ENCODE data around the gene CDKN2AIP. TPM values are rescaled to one million over a fixed set of nuclear protein-coding genes. Genes with fewer than 3 reads are reported as not detected.

Gene CDKN2AIP
- polyA plus RNA-seq (ENCODE audit: insufficient read length in 4 of 4) = 10 to 100 TPM; 22.6 to 44.2 (median 35.1) TPM

GRCh38 chr4:183444214-183445096 lies at the start of gene CDKN2AIP:
Gene CDKN2AIP, plus strand, starts transcription at chr4:183444636. Its CDS starts 162 bp downstream, at chr4:183444798.
- DNase-seq (ENCODE audit: low read depth in 4 of 4, low spot score in 3 of 4) = peak; percentile 80 to 90 (median 88)

GRCh38 chr4:183395395-183395794 lies 49.0 kb upstream of the CDKN2AIP start:
- no peak for DNase-seq (ENCODE audit: low read depth in 4 of 4, low spot score in 3 of 4)

- no peak for DNase-seq (ENCODE audit: low read depth in 4 of 4, low spot score in 3 of 4)
Observed at GRCh38 chr4:183396227-183396637, 48.2 kb upstream of the CDKN2AIP start.

GRCh38 chr4:183397741-183398297 lies 46.6 kb upstream of the CDKN2AIP start:
- DNase-seq (ENCODE audit: low read depth in 4 of 4, low spot score in 3 of 4) = no peak

GRCh38 chr4:183398298-183399125 lies 45.9 kb upstream of the CDKN2AIP start:
- no peak for DNase-seq (ENCODE audit: low read depth in 4 of 4, low spot score in 3 of 4)

GRCh38 chr4:183399126-183399522 lies 45.3 kb upstream of the CDKN2AIP start:
- DNase-seq (ENCODE audit: low read depth in 4 of 4, low spot score in 3 of 4) = no peak

- DNase-seq (ENCODE audit: low read depth in 4 of 4, low spot score in 3 of 4) = no peak
Observed at GRCh38 chr4:183399616-183400015, 44.8 kb upstream of the CDKN2AIP start.

- DNase-seq (ENCODE audit: low read depth in 4 of 4, low spot score in 3 of 4) = no peak
Observed at GRCh38 chr4:183400035-183400434, 44.4 kb upstream of the CDKN2AIP start.

GRCh38 chr4:183401473-183401872 lies 43.0 kb upstream of the CDKN2AIP start:
- DNase-seq (ENCODE audit: low read depth in 4 of 4, low spot score in 3 of 4) = no peak

- DNase-seq (ENCODE audit: low read depth in 4 of 4, low spot score in 3 of 4) = no peak
Observed at GRCh38 chr4:183402771-183403170, 41.7 kb upstream of the CDKN2AIP start.

GRCh38 chr4:183403486-183403885 lies 41.0 kb upstream of the CDKN2AIP start:
- no peak for DNase-seq (ENCODE audit: low read depth in 4 of 4, low spot score in 3 of 4)

GRCh38 chr4:183403961-183404360 lies 40.5 kb upstream of the CDKN2AIP start:
- no peak for DNase-seq (ENCODE audit: low read depth in 4 of 4, low spot score in 3 of 4)

- no peak for DNase-seq (ENCODE audit: low read depth in 4 of 4, low spot score in 3 of 4)
Observed at GRCh38 chr4:183405303-183405702, 39.1 kb upstream of the CDKN2AIP start.

- peak; percentile 62 to 84 (median 80) for DNase-seq (ENCODE audit: low read depth in 4 of 4, low spot score in 3 of 4)
Observed at GRCh38 chr4:183407128-183407585, 37.3 kb upstream of the CDKN2AIP start.

GRCh38 chr4:183407635-183408464 lies 36.6 kb upstream of the CDKN2AIP start:
- DNase-seq (ENCODE audit: low read depth in 4 of 4, low spot score in 3 of 4) = no peak

- DNase-seq (ENCODE audit: low read depth in 4 of 4, low spot score in 3 of 4) = no peak
Observed at GRCh38 chr4:183408796-183409195, 35.6 kb upstream of the CDKN2AIP start.

- DNase-seq (ENCODE audit: low read depth in 4 of 4, low spot score in 3 of 4) = no peak
Observed at GRCh38 chr4:183409483-183409882, 35.0 kb upstream of the CDKN2AIP start.

- DNase-seq (ENCODE audit: low read depth in 4 of 4, low spot score in 3 of 4) = no peak
Observed at GRCh38 chr4:183409934-183410333, 34.5 kb upstream of the CDKN2AIP start.

GRCh38 chr4:183411291-183411861 lies 33.1 kb upstream of the CDKN2AIP start:
- no peak for DNase-seq (ENCODE audit: low read depth in 4 of 4, low spot score in 3 of 4)

- no peak for DNase-seq (ENCODE audit: low read depth in 4 of 4, low spot score in 3 of 4)
Observed at GRCh38 chr4:183412821-183413220, 31.6 kb upstream of the CDKN2AIP start.
